Measurements from ENCODE around the gene ACSS3.

DNA sequence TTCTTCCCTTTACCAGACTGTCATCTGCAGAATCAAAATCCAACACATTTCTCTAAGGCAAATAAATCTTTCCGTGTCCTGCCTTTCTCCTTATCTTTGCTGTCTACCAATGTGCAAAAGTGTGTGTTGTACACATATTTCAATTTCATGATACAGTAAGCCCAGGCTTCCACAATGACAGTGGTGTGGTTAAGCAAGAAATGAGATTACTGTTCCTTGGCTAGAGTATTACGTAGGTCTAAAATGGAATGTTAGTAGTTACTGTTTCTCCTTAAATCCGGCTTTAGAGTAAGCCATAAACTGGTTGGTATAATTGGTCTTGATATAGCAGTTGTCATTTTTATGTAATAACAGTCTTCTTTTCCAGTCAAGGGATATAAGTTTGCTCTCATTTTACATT is 82.0 kb downstream of the ACSS3 start:
- TF ChIP-seq EZH2 (IDR thresholded peaks at IDR 0.05; ENCODE audit: borderline replicate concordance, insufficient read depth, low read depth, low read length, poor library complexity, severe bottlenecking): no peak
- TF ChIP-seq, protein P1, sequence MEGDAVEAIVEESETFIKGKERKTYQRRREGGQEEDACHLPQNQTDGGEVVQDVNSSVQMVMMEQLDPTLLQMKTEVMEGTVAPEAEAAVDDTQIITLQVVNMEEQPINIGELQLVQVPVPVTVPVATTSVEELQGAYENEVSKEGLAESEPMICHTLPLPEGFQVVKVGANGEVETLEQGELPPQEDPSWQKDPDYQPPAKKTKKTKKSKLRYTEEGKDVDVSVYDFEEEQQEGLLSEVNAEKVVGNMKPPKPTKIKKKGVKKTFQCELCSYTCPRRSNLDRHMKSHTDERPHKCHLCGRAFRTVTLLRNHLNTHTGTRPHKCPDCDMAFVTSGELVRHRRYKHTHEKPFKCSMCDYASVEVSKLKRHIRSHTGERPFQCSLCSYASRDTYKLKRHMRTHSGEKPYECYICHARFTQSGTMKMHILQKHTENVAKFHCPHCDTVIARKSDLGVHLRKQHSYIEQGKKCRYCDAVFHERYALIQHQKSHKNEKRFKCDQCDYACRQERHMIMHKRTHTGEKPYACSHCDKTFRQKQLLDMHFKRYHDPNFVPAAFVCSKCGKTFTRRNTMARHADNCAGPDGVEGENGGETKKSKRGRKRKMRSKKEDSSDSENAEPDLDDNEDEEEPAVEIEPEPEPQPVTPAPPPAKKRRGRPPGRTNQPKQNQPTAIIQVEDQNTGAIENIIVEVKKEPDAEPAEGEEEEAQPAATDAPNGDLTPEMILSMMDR (IDR thresholded peaks at IDR 0.05): no peak
